SKM-1 (cell line): ENCODE results near the gene DLGAP5.

Experiments
- DNase-seq: peaks from one replicate; lab custom pipeline; 2025; ENCODE audit not compliant: unreplicated experiment; lab: John Stamatoyannopoulos, UW

The DLGAP5 gene

DNA sequence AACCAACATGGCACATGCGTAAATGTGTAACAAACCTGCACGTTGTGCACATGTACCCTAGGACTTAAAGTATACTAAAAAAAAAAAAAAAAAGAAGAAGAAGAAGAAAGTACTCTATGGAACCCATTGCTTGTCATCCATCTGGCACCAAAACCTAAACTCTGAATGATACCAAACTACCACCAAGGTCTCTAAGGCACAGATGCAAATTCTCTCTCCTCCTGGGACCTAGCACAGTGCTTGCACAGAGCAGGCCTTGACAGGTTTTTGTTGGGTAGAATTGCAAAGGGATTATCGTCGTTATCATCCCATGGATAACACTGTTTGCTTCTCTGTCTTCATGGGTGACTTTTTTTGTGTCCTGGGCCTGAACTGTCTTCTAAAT is 75.5 kb downstream of the DLGAP5 start:
- no peak for DNase-seq

DNA sequence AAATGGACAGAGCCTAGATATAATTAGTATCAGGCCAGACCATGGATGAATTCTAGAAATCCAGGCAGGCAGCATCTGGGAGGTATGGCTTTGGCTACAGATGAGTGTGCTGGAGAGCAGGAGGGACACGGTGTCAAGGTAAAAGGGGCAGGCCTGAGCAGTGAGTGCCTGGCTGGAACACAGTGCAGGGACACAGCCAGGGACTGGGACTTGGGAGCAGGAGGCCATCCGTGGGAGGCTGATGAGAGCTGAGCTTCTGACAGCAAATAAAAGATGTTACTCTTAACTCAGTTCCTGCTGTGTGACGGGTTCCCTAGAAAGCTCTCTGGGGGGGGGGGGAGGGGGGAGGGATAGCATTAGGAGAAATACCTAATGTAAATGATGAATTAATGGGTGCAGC is 75.9 kb downstream of the DLGAP5 start:
- DNase-seq, result no peak

GRCh38 chr14:55114720-55115119 is 76.7 kb downstream of the DLGAP5 start:
- no peak for DNase-seq

- no peak for DNase-seq
These were observed 80.2 kb downstream of the DLGAP5 start for GRCh38 chr14:55111122-55111708.

- DNase-seq, result no peak
These were observed 81.5 kb downstream of the DLGAP5 start for GRCh38 chr14:55109836-55110235.

DNA sequence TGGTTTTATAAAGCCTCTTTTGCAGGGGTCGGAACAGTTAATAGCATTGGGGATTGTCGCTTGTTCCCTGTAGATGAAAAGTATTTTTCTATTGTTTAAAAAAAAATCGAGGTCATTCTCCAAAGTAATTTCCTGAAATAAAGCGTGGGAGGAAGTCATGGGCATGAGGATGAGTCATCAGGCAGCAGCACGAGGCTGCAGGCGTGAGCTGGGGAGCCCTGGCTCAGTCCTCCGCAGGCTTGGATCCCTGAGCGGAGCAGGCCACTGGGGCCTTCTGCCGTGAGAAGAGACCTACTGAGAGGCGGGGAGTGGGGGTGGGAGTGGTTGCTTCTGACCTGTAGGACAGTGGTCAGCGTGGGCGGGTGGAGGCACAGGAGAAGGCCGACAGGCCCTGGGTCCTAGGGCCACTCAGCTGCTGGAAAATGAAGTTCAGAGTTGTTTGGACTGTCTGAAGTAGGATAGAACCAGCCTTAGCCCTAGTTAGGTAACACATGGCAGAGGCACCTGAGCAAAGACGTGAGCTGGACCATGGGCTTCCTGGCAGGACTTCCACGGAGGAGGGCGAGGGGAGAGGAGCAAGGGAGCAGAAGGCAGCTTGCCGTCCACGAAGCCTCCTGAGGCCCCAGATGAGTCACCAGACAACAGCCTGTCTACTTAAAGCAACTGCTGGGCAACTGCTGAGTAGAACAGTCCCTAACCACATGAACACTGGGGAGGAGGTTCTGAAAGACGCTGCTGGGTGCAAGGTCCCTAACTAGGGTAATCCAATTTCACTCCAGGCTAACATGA is 83.4 kb downstream of the DLGAP5 start:
- DNase-seq, result no peak

DNA sequence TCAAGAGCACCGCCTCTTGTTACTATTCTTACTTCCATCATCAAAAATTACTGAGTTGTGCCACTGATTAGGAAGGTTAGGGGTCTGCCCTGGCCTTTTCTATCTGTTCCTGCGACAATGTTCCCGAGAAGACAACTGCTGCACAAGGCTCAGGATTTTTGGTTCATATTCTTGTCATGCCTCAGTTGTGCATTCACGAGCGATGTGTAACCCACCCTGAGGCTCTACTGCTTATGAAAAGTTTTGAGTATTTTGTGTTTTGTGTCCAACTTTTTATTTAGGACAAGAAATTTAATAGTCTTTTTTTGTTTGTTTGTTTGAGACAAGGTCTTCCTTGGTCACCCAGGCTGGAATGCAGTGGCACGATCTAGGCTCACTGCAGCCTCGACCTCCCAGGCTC is 85.4 kb downstream of the DLGAP5 start:
- no peak for DNase-seq

DNA sequence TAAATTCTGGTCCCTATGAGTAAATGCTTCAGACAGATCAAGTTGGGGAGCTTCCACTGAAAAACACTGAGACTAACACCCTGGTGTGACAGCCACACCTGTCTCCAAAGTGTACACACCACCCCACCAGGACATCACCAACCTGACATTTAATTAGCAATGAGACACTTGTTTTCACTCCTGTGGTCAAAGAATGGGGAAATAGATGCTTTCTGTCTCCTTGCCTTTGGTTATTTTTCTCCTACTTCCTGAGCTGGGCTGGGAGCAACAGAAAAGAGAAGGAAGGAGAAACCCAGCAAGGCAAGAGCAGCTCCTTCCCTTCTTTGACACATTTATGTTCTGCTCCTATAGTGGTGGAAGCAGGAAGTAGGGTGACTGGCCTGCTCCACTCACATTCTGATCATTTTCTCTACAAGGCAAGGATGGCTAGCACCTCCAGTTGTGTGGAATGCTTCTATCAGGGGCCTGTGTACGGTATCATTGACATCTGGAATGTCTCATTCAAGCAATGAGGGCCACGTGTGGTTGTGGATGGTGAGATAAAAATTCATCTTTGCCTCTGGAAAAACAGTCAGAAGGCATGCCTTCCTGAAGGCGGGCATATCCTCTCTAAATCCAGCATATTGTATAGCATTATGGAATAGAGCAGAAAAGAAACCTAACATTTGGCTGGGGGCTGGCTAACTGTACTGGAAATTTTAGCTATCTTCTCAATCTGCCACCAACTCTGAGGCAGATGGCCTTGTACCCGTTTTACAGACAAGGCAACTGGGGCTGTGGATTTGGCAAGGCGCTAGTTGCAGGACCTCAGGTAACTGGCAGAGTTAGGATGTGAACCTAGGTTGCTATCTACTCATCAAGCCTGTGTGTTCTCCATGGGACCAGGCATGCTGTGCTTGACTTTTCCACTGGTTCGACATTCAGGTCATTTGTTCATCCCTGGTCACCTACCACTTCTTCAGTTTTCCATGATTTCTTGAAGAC is 87.1 kb downstream of the DLGAP5 start:
- DNase-seq, result peak; percentile 41

GRCh38 chr14:55103005-55103640 is 88.3 kb downstream of the DLGAP5 start:
- no peak for DNase-seq

- DNase-seq, result no peak
These were observed 89.2 kb downstream of the DLGAP5 start for GRCh38 chr14:55102141-55102621.

DNA sequence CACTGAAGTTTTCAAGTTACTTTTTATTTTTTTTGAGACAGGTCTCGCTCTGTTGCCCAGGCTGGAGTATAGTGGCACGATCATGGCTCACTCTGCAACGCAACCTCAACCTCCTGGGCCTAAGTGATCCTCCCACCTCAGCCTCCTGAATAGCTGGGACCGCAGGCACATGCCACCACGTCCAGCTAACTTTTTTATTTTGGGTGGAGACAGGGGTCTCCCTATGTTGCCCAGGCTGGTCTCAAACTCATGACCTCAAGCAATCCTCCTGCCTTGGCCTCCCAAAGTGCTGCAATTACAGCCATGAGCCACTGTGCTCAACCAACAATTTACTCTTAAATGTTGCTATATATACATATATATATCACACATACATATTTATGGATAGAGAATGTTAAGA is 89.7 kb downstream of the DLGAP5 start:
- DNase-seq, result no peak

DNA sequence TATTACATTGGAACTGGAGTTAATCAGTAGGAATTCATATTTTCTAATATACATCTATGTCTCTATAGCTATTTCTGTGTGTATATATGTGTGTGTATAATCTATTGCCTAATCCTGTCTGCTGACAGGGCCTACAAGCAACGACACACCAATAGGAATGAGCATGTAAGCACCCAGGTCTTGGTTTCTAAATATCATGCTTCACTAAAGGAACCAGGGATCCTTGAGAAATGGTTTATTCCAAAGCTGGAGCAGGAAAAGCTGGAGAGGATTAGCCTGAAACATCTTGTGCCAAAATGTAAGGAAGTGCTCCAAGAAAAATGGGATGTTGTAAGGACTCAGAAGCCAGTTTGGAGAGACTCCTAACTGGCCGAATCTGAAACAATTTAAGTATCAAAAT is 91.6 kb downstream of the DLGAP5 start:
- DNase-seq, result no peak

- no peak for DNase-seq
These were observed 92.9 kb downstream of the DLGAP5 start for GRCh38 chr14:55098561-55098898.
